ENCODE data around the gene DDX52.

- no peak for TF ChIP-seq CTCF (IDR thresholded peaks at IDR 0.05)
- TF ChIP-seq POLR2A (IDR thresholded peaks at IDR 0.05): no peak
These were observed 35.5 kb downstream of the DDX52 start for GRCh38 chr17:37607637-37608331.
